ENCODE measurements around the gene SCUBE1.

SCUBE1 gene

GRCh38 chr22:43377548-43377895 lies 34.4 kb upstream of the SCUBE1 start:
- DNase-seq (ENCODE audit: low read depth): no peak
- in situ Hi-C loops (cut with HindIII; ENCODE audit: low sequenced_read_pairs): no loop called here
- TF ChIP-seq CTCF (IDR thresholded peaks at IDR 0.05; ENCODE audit: low read depth, low read length, missing control alignments): no peak

GRCh38 chr22:43376765-43377547 lies 33.8 kb upstream of the SCUBE1 start:
- TF ChIP-seq CTCF (IDR thresholded peaks at IDR 0.05; ENCODE audit: low read depth, low read length, missing control alignments): no peak
- no peak overlapping the region for H3K4me3 ChIP-seq (ENCODE audit: low read depth, low read length)
- in situ Hi-C loops (cut with HindIII; ENCODE audit: low sequenced_read_pairs): no loop called here
- DNase-seq (ENCODE audit: low read depth): no peak

More at GRCh38 chr22:43377548-43377895, 34.4 kb upstream of the SCUBE1 start:
- no peak overlapping the region for H3K4me3 ChIP-seq (ENCODE audit: low read depth, low read length)

GRCh38 chr22:43375951-43376455 lies 32.8 kb upstream of the SCUBE1 start:
- in situ Hi-C loops (cut with HindIII; ENCODE audit: low sequenced_read_pairs): no loop called here
- DNase-seq (ENCODE audit: low read depth): no peak

GRCh38 chr22:43370036-43370435 lies 26.9 kb upstream of the SCUBE1 start:
- in situ Hi-C loops (cut with HindIII; ENCODE audit: low sequenced_read_pairs): no loop called here
- H3K4me3 ChIP-seq (ENCODE audit: low read depth, low read length): no peak overlapping the region
- TF ChIP-seq CTCF (IDR thresholded peaks at IDR 0.05; ENCODE audit: low read depth, low read length, missing control alignments): no peak
- no peak for DNase-seq (ENCODE audit: low read depth)

More at GRCh38 chr22:43375951-43376455, 32.8 kb upstream of the SCUBE1 start:
- no peak overlapping the region for H3K4me3 ChIP-seq (ENCODE audit: low read depth, low read length)
- TF ChIP-seq CTCF (IDR thresholded peaks at IDR 0.05; ENCODE audit: low read depth, low read length, missing control alignments): no peak

- H3K4me3 ChIP-seq (ENCODE audit: low read depth, low read length): no peak overlapping the region
- no peak for DNase-seq (ENCODE audit: low read depth)
- TF ChIP-seq CTCF (IDR thresholded peaks at IDR 0.05; ENCODE audit: low read depth, low read length, missing control alignments): no peak
- in situ Hi-C loops (cut with HindIII; ENCODE audit: low sequenced_read_pairs): no loop called here
Measured at GRCh38 chr22:43365715-43366440, 22.7 kb upstream of the SCUBE1 start.

- in situ Hi-C loops (cut with HindIII; ENCODE audit: low sequenced_read_pairs): no loop called here
- no peak overlapping the region for H3K4me3 ChIP-seq (ENCODE audit: low read depth, low read length)
- TF ChIP-seq CTCF (IDR thresholded peaks at IDR 0.05; ENCODE audit: low read depth, low read length, missing control alignments): no peak
- no peak for DNase-seq (ENCODE audit: low read depth)
Measured at GRCh38 chr22:43364169-43364435, 20.9 kb upstream of the SCUBE1 start.

Data from astrocyte of the cerebellum (primary cell).